HEK293T (cell line): Measurements from ENCODE around the gene MTM1.

ENCODE experiments used
- ELF4 ChIP-seq: fragments of 450-650 bp; IDR thresholded peaks from 2 replicates; pipeline ENCODE4 v1.6.1; 2017; ENCODE audit warnings: antibody characterized with exemption
- FOXA1 ChIP-seq: fragments of 450-650 bp; IDR thresholded peaks from 2 replicates; pipeline ENCODE4 v1.6.1; 2016; ENCODE audit warnings: mild to moderate bottlenecking
- FOXK2 ChIP-seq: fragments of 450-650 bp; IDR thresholded peaks from 2 replicates; pipeline ENCODE4 v1.6.1; 2016; ENCODE audit warnings: mild to moderate bottlenecking
- FOXM1 ChIP-seq: fragments of 450-650 bp; IDR thresholded peaks from 2 replicates; pipeline ENCODE4 v1.6.1; 2017; ENCODE audit warnings: mild to moderate bottlenecking, borderline replicate concordance
- LEF1 ChIP-seq: fragments of 450-650 bp; IDR thresholded peaks from 2 replicates; pipeline ENCODE4 v1.6.1; 2017; ENCODE audit warnings: mild to moderate bottlenecking, borderline replicate concordance
- NFRKB ChIP-seq: fragments of 450-650 bp; IDR thresholded peaks from 2 replicates; pipeline ENCODE4 v1.6.1; 2016; ENCODE audit warnings: mild to moderate bottlenecking, moderate library complexity
- SP1 ChIP-seq: fragments of 450-650 bp; IDR thresholded peaks from 2 replicates; pipeline ENCODE4 v1.6.1; 2017
- SUZ12 ChIP-seq: fragments of 450-650 bp; IDR thresholded peaks from 2 replicates; pipeline ENCODE4 v1.6.1; 2016; ENCODE audit warnings: mild to moderate bottlenecking
- TARDBP ChIP-seq: fragments of 450-650 bp; IDR thresholded peaks from 2 replicates; pipeline ENCODE4 v1.6.1; 2016
- ZNF384 ChIP-seq: fragments of 450-650 bp; IDR thresholded peaks from 2 replicates; pipeline ENCODE4 v1.6.1; 2016

- TF ChIP-seq ZNF384 (no peak), FOXM1 (no peak), FOXA1 (no peak), ELF4 (no peak), NFRKB (no peak), FOXK2 (no peak), SUZ12 (no peak), LEF1 (no peak), SP1 (no peak), TARDBP (no peak)
Observed at GRCh38 chrX:150530821-150531220, 37.6 kb upstream of the MTM1 start.
